Neural cell (in vitro differentiated cells): ENCODE results near the gene ZNF570. TPM values are rescaled to one million over a fixed set of nuclear protein-coding genes. Genes with fewer than 3 reads are reported as not detected.

Experiments
- polyA plus RNA-seq: library from polyadenylated mRNA; depleted of rRNA; stranded (reverse); fragments of >200 nt; gene quantifications from 2 replicates; pipeline ENCODE4 v1.2.3, GENCODE V29; 2014

ZNF570 gene
- polyA plus RNA-seq, 1 donor from 2014 or later = 21.4 TPM

Other genes starting within 250 kb of the ZNF570 start
- 13.6 and 18.6 TPM in 2 replicates for gene ZNF527, start 98.3 kb upstream of the ZNF570 start, polyA plus RNA-seq
- 21.6 and 27.4 TPM in 2 replicates for gene ZNF569, start 1.9 kb upstream of the ZNF570 start, polyA plus RNA-seq
- 39.6 and 53.7 TPM in 2 replicates for gene ZNF793, start 37.6 kb downstream of the ZNF570 start, polyA plus RNA-seq
- 6.5 and 7.9 TPM in 2 replicates for gene ZNF571, start 125.4 kb downstream of the ZNF570 start, polyA plus RNA-seq
- 22.5 and 24.7 TPM in 2 replicates for gene ZNF540, start 125.5 kb downstream of the ZNF570 start, polyA plus RNA-seq
- 54.7 and 61.0 TPM in 2 replicates for gene ZFP30, start 186.1 kb downstream of the ZNF570 start, polyA plus RNA-seq